ENCODE results near the gene TMEFF1.
"Not testable (repeated sequence)": the region's sequence is repeated elsewhere in the genome, so short reads cannot be mapped to it uniquely, and the experiment has no call there.

TMEFF1 gene

GRCh38 chr9:100515578-100516494 lies 42.9 kb downstream of the TMEFF1 start:
- no peak for TF ChIP-seq CTCF (IDR thresholded peaks at IDR 0.05)
- H3K27ac ChIP-seq = no peak overlapping the region
- DNase-seq (ENCODE audit: low spot score) = no peak

GRCh38 chr9:100521282-100521681 lies 48.3 kb downstream of the TMEFF1 start:
- DNase-seq (ENCODE audit: low spot score) = no peak
- Histone ChIP-seq H3K4me3 (no peak overlapping the region), H3K27ac (no peak overlapping the region)
- TF ChIP-seq CTCF (IDR thresholded peaks at IDR 0.05) = no peak

More at GRCh38 chr9:100515578-100516494, 42.9 kb downstream of the TMEFF1 start:
- no peak overlapping the region for H3K4me3 ChIP-seq

- no peak for TF ChIP-seq CTCF (IDR thresholded peaks at IDR 0.05)
- H3K27ac ChIP-seq = no peak overlapping the region
- no peak for DNase-seq (ENCODE audit: low spot score)
- no peak overlapping the region for H3K4me3 ChIP-seq
Measured at GRCh38 chr9:100525563-100525962, 52.6 kb downstream of the TMEFF1 start.

GRCh38 chr9:100527180-100527794 lies 54.3 kb downstream of the TMEFF1 start:
- H3K4me3 ChIP-seq; DNase-seq (ENCODE audit: low spot score); H3K27ac ChIP-seq: not testable (repeated sequence)

- DNase-seq (ENCODE audit: low spot score) = no peak
- H3K27ac ChIP-seq = no peak overlapping the region
- H3K4me3 ChIP-seq = no peak overlapping the region
- no peak for TF ChIP-seq CTCF (IDR thresholded peaks at IDR 0.05)
Measured at GRCh38 chr9:100534401-100534800, 61.5 kb downstream of the TMEFF1 start.

GRCh38 chr9:100540327-100540726 lies 67.4 kb downstream of the TMEFF1 start:
- no peak for TF ChIP-seq CTCF (IDR thresholded peaks at IDR 0.05)

GRCh38 chr9:100549048-100549447 lies 76.1 kb downstream of the TMEFF1 start:
- H3K4me3 ChIP-seq = no peak overlapping the region
- no peak overlapping the region for H3K27ac ChIP-seq
- no peak for TF ChIP-seq CTCF (IDR thresholded peaks at IDR 0.05)
- DNase-seq (ENCODE audit: low spot score) = no peak

More at GRCh38 chr9:100540327-100540726, 67.4 kb downstream of the TMEFF1 start:
- no peak for DNase-seq (ENCODE audit: low spot score)
- H3K4me3 ChIP-seq = no peak overlapping the region
- no peak overlapping the region for H3K27ac ChIP-seq

Data from coronary artery (tissue), 2 donors.